NOMO-1 treated with dmso at 0.1 percent for 144 hours (cell line): ENCODE measurements around the gene CUL1.
"Not testable (repeated sequence)": the region's sequence is repeated elsewhere in the genome, so short reads cannot be mapped to it uniquely, and the experiment has no call there.

Experiments used
- DNase-seq: peaks from one replicate; lab custom pipeline; 2025; ENCODE audit not compliant: unreplicated experiment; lab: John Stamatoyannopoulos, UW

Gene CUL1

GRCh38 chr7:148697256-148698006, 1.3 kb upstream of the CUL1 start:
- no peak for DNase-seq

DNA sequence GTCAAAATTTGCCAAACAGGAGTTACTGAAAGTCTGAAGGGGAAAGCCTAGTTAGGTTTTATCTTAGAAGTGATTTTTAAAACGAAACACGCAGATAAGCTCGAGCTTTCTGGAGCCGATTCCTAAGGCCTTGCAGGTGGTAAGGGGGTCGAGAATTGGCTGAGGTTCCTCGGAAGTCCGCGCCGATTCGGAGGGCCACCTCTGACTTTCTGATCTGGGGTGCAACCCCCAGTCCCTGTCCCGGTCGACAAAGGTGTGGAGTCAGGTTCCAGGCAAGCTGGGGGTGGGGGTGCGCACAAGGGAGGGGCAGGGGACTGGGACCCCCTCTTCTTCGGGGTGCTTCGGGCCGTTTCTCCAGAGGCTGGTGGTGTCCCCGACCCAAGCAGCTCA, 701 bp upstream of the CUL1 start:
- no peak for DNase-seq

GRCh38 chr7:148699024-148699781, 500 bp downstream of the CUL1 start:
- DNase-seq = no peak

- DNase-seq = no peak
Measured at GRCh38 chr7:148699782-148700629, 1.3 kb downstream of the CUL1 start.

DNA sequence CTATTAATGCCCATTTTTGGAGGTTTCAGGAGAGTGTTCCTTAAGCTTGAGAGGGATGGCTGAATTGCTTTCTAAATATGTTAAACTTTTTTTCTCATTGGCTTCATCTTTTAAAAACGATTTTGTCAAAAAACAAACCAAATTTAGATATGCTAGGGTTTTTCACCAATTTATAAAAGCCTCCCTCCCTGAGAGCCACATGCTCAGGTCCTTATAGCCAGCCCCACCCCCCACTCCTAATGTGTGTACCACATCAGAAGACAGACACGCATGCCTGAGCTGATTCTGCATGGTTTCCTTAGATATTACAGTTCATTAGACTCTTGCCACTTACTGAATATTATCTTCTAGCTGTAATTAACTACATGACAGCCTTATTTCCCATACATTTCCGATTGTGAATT, 2.0 kb downstream of the CUL1 start:
- no peak for DNase-seq

DNA sequence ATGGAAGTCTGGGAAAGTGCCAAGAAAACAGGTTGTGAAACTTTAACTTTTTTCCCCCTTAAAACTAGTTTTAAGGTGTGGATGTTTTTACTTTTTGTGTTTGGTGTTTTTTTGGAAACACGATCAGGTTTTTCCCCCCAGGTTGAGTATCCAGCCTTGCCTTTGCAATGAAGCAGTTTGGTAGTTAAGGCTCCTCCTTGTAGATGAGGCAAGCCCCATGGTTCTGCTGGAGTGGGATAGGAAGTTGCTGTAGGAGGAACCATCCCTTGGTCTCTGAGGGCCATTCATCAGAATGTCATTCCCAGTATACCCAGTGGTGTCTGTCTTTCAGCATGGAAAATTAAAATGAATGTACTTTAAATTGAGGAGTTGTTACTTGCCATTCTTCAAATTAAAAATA, 2.7 kb downstream of the CUL1 start:
- DNase-seq = no peak

GRCh38 chr7:148702876-148703670, 4.4 kb downstream of the CUL1 start:
- DNase-seq = no peak

DNA sequence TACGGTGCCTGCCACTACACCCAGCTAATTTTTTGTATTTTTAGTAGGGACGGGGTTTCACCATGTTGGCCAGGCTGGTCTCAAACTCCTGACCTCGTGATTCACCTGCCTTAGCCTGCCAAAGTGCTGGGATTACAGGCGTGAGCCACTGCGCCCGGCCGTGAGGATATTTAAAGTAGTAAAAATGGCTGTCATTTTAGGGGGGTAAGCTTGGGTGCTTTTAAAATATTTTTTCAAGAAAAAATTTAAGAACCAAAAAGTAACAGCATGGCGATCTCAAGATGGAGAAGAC, 4.9 kb downstream of the CUL1 start:
- not testable (repeated sequence) for DNase-seq

DNA sequence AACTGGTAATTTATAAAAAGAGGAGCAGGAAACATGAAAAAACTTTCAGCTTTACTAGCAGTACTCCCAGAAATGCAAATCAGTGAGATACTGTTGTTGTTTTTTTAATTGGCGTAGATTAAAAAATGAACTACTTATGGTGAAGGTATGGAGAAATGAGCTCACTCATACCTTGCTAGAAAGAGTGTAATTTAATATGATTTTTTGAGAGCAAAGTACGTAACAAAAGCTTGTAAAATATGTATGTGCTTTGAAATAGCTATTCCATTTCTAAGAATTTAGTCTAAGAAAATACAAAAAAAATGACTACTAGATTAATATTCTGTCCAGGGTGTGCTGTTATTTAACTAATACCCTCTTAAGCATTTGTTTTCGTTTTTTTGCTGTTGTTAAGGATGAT, 5.5 kb downstream of the CUL1 start:
- DNase-seq = no peak

DNA sequence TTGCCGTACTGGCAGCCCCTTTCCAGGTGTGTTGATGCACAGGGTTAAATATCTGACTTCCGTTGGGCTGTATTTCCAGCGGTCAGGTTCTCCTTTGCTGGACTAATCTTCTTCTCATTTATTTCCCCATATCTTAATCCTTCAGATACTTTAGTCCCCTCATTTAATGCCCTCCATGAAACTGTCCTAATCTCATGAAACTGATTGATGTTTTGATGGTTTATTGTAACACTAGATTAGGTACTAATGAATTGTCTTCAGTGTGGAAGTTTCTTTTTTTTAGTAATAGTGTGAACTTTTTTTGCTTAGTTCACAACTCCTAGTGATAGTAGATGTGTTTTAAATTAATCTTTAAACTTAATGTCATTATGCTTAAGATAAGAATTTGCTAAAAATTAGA, 6.3 kb downstream of the CUL1 start:
- no peak for DNase-seq

DNA sequence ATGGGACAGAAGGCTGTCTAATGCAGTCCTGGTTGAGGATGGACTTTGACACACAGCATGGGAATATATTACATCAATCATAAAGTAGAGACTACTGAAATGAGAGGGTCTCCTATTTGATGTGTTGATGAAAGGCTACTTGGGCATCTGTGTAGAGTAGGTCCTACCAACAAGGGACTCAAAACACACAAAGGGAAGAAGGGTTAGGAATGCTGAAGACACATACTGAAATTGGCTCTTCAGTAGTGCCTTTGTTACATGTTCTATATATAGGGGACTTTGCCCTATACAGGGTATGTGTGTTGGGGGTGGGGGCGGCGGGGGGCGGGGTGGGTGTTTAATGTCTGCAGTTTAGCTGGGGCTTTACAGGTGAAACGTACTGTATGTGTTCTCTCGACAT, 7.7 kb downstream of the CUL1 start:
- DNase-seq = no peak

DNA sequence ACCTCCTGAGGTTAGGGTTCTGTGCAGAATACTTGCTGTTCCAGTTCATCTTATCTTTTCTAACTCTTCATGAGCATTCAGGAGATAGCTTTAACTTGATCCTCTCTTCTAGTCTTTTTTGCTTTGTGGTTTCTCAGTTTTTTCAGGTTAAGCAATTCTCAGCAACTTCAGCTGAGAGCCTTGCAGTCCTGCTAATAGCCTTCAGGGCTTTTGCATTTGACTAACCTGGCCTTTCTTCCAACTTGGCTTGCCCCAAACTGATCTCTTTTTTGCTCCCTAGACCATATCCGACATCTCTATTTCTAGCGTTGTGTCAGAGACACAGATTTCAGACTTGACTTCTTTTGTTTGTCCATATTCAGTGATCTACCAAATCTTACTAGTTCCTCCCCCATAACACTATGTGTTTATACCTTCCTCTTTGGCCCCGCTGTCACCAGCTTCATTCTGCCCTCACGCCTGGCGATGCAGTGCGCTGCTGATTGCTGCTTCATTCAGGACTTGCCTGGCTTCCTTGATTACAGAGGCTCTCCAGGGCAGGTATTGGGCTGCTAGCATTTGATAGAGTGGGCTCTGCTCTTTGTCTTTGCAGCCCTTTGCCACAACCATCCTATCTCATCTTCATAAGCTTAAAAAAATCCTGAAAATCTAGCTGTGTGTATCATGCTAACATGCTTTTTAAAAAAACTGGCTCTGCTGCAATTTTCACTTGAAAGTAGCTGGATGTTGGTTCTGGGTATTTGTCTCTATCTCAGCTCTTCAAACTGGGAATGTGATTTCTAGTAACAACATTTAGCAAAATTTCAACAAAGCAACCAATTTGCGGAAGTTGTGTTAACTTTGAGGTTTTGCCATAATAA, 9.6 kb downstream of the CUL1 start:
- no peak for DNase-seq

GRCh38 chr7:148709014-148709413, 10.3 kb downstream of the CUL1 start:
- DNase-seq = no peak

- not testable (repeated sequence) for DNase-seq
Measured at GRCh38 chr7:148710426-148710825, 11.7 kb downstream of the CUL1 start.

DNA sequence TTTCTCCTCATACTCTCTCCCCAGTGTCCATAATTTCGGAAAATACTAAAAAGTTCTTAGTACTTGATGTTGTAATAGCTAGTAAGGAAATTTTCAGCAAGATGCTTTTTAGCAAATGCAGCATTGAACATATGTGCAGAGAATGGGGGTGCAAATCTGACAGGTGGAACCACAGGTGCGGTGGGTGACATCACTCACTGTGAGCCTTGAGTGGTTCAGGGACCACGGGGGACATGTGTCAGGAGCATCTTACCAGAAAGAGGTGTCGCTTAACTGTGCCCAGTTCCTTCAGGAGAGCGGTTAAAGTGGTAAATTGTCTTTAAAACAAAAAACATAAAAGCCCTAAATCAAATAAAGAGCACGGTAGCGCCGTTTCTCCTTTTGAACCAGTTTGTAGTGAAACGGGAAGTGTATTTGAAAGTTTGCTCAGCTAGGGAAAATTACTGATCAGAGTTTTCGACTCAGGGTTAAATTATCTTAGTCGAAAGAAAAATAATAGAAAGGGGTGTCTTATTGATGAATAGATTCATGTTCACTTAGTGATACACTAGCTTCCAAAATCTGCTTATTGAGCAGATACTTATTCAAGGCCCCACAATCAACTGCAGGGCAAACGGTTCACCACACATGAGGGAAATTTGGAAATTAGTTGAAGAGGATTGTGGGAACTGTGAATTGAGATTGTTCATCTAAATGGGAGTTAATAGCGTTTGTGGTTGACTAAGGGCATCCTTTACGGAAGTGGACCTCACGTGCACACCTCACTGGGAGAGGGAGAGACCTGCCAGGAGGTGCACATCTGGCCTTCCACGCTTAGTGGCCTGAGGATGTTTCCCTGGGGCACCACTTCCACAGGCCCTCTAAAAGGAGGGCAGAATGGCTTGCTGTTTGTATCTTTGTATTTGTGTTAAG, 12.7 kb downstream of the CUL1 start:
- no peak for DNase-seq

DNA sequence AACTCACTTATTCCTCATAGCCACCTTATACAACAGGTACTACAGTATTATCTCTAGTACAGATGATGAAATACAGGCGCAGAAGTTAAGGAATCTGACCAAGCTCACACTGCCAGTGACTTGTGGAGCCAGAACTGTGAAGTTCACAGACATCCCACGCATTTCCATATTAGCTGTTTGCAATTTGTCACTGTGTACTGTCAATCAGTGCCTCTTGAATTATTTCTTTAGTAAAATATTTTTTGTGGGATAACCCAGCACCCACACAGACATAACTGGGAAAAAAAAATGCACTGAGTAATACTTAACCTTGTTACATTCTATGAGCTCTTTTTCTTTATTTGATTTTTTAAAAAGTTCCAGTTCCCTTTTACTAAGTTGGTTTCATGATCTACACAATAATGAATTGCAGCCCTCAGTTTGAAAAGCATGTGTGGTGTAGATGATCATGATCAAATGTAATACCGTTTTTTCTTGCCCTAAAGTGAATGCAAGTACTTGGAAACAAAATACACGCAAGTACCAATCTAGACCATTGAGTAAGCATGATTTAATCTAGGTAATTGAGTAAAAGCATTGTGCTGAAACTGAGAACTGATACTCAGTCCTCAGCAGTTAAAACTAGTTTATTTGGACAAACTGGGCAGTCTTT, 14.1 kb downstream of the CUL1 start:
- no peak for DNase-seq

DNA sequence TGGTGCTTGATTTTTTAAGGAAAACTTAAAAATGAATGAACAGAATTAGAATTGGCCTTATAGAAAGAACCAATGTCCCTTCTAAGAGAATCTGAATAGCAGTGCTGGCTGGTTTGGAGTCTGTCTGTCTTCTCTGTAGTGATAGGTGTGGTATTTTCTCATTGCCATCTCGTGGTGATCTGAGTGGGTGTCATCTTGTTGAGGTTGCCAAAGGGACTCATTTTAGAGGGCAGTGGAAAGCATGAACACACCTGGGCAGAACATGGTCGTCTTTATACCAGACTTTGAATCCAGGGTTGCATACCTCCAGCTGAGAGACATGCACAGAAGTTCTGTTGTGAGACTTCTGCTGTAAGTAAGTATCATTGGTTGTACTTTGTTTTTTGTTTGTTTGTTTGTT, 15.8 kb downstream of the CUL1 start:
- DNase-seq = no peak

DNA sequence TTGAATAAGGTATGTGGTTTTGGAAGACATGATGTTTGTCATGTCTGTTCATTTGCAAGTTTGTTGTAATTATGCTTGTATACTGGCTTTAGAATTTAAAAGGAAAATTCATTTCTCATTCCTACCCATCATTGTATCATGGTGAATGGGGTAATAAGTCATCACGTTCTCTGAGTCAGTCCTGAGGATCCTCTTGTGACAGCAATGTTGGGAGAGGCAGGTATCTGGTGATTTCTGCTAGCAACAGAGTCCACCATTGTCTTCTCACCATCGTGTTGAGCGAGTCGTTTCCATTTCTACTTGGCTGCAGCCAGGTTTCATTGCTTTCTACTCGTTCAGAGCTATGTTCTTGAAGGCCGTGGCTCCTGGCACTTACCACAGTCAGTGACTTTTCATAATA, 16.3 kb downstream of the CUL1 start:
- DNase-seq = no peak
